Measurements from ENCODE around the gene TANGO2. TPM values are rescaled to one million over a fixed set of nuclear protein-coding genes. Genes with fewer than 3 reads are reported as not detected.

Gene TANGO2
- total RNA-seq, 1 experiment from 2014 or later: 21.5 TPM

DNA sequence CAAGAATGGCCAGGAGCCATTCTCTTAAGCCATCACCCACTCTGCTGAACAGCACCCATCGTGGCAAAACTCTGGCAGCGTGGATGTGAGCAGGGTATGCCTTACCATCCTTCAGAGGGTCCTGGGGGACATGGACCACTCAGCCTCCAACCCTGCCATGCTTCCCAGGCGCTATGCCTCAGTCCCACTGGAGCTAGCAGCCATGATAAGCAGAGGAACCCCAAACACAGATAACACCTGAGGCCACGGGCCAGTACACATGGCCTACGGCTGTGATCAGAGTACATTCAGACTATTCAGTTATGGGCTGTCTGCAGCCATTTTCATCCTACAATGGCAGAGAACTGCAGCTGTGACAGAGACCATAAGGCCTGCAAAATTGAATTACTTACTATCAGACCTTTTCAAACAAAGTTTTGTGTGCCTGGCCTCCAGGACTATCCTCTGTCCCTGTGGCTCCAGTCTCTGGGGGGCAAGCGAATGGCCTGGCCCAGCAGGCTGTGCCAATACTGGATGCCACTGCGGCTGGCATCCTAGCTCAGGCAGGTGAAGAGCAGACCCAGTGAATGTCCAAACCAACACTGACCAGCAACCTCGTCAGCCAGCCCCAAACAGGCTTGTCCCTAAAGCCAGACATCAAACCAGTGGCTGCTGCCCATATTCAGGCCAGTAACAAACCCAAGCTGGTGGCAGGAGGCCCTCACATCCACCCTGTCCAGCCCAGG is 11.2 kb upstream of the TANGO2 start:
- intact Hi-C loops (cut with micrococcal nuclease; ENCODE audit: unreplicated experiment): no loop called here
- Histone ChIP-seq H3K9me3 (ENCODE audit: low read depth, low read length, poor library complexity, severe bottlenecking) (peaks cover under 1% of the 10 kb centered on the region), H3K4me3 (ENCODE audit: low read depth, low read length, poor library complexity, severe bottlenecking) (no peak overlapping the region), H3K27ac (ENCODE audit: low read depth, low read length, poor library complexity, severe bottlenecking) (no peak overlapping the region), H3K36me3 (ENCODE audit: insufficient read depth, low read length, poor library complexity, severe bottlenecking) (no peaks in the 10 kb centered on the region), H3K27me3 (replicated peaks; ENCODE audit: insufficient read depth, low read depth, low read length, poor library complexity) (peaks cover under 1% of the 10 kb centered on the region), H3K4me1 (ENCODE audit: insufficient read depth, low read length, poor library complexity, severe bottlenecking) (no peaks in the 10 kb centered on the region)
- CTCF ChIA-PET: no interaction called here
- POLR2A ChIA-PET (ENCODE audit: low non-redundant PET): no interaction called here
- TF ChIP-seq, protein P1, sequence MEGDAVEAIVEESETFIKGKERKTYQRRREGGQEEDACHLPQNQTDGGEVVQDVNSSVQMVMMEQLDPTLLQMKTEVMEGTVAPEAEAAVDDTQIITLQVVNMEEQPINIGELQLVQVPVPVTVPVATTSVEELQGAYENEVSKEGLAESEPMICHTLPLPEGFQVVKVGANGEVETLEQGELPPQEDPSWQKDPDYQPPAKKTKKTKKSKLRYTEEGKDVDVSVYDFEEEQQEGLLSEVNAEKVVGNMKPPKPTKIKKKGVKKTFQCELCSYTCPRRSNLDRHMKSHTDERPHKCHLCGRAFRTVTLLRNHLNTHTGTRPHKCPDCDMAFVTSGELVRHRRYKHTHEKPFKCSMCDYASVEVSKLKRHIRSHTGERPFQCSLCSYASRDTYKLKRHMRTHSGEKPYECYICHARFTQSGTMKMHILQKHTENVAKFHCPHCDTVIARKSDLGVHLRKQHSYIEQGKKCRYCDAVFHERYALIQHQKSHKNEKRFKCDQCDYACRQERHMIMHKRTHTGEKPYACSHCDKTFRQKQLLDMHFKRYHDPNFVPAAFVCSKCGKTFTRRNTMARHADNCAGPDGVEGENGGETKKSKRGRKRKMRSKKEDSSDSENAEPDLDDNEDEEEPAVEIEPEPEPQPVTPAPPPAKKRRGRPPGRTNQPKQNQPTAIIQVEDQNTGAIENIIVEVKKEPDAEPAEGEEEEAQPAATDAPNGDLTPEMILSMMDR (conservative IDR thresholded peaks at IDR 0.05; ENCODE audit: low read depth, low read length): no peak
- TF ChIP-seq EZH2 (IDR thresholded peaks at IDR 0.05; ENCODE audit: borderline replicate concordance, low read depth, low read length, poor library complexity, severe bottlenecking): no peak
- DNase-seq (ENCODE audit: low spot score): no peak
- BruUV-seq (replicated peaks): no TSS peak

DNA sequence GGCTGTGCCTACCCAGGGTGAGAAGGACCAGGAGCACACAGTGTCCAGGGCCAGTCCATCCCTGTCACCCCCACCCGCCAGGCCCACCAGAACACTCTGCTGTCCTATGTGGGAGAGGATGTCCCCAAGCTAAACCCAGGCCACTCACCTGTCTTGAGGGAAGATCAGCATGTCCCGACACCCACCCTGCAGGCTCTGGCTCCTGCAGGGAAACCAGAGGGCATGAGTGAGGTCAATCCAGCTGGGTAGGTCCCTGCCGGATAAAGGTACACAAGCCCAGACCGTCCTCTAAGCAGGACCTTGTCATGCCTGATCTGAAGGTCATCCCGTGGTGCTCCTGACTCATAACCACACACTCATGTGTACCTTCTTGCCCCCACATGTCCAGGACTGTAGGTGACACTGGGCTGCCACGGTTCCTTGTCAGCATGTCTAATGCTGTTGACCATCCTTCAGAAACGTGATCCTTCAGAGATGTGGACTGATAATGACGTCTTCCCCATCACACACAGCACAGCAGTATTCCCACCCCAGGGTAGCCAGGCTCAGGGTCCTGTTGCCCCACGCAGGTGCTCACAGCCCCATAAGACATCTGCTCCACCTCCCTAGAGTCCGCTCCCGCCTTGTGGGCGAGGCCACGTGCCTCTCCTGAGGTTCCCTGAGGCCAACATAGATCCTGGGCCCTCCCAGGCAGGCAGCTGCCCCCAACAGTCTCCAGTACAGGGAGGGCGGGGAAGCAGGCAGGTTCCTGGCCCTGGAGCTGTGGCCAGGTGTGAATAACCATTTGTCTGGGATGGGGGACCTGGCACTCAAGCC is 10.4 kb upstream of the TANGO2 start:
- Histone ChIP-seq H3K4me1 (ENCODE audit: insufficient read depth, low read length, poor library complexity, severe bottlenecking) (no peaks in the 10 kb centered on the region), H3K27me3 (replicated peaks; ENCODE audit: insufficient read depth, low read depth, low read length, poor library complexity) (peaks cover 8% of the 10 kb centered on the region), H3K9me3 (ENCODE audit: low read depth, low read length, poor library complexity, severe bottlenecking) (no peaks in the 10 kb centered on the region), H3K36me3 (ENCODE audit: insufficient read depth, low read length, poor library complexity, severe bottlenecking) (no peaks in the 10 kb centered on the region), H3K27ac (ENCODE audit: low read depth, low read length, poor library complexity, severe bottlenecking) (no peak overlapping the region), H3K4me3 (ENCODE audit: low read depth, low read length, poor library complexity, severe bottlenecking) (no peak overlapping the region)
- ChIA-PET CTCF (no interaction called here), POLR2A (ENCODE audit: low non-redundant PET) (no interaction called here)
- intact Hi-C loops (cut with micrococcal nuclease; ENCODE audit: unreplicated experiment): no loop called here
- BruUV-seq (replicated peaks): no TSS peak
- DNase-seq (ENCODE audit: low spot score): no peak
- TF ChIP-seq, protein P1 (conservative IDR thresholded peaks at IDR 0.05; ENCODE audit: low read depth, low read length): no peak
- TF ChIP-seq EZH2 (IDR thresholded peaks at IDR 0.05; ENCODE audit: borderline replicate concordance, low read depth, low read length, poor library complexity, severe bottlenecking): no peak

DNA sequence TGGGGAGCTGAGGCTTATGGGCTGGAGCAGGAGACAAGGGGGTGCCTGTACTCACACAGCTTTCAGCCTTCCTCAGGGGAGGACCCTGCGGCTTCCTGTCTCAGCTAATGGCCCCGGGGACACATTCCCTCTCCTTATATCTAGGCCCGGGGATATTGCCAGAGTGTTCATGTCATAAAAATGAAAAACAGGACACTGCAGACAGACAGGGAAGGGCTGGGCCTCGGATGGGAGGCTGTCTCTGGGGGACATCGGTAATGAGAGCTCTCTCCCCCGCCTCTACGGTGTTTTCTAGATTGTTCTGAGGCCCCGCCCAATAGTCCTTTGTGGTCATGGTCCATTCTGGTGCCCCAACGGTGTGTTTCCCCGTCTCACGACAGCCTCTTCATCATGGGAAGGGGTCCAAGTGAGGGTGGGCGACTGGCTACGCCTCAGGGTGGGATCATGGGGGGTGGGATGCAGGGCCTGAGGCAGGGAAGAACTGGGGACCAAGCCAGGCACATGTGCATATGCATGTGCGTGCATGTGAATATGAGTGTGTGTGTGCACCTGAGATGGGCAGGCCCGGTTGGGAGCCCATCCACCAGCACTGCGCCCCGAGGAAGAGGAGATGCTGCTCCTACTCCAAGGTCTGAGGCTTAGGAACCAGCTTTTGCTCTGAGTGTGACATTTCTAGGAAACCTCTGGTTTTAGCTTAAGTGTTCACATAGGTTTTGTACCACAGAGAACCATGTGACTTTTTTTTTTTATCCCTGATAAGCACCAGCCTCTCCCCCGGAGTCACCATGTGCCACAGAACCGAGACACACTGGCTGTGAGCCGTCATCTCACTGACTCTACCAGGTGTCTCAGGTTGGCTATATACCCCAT is 9.6 kb upstream of the TANGO2 start:
- TF ChIP-seq EZH2 (IDR thresholded peaks at IDR 0.05; ENCODE audit: borderline replicate concordance, low read depth, low read length, poor library complexity, severe bottlenecking): no peak
- TF ChIP-seq, protein P1 (conservative IDR thresholded peaks at IDR 0.05; ENCODE audit: low read depth, low read length): no peak
- CTCF ChIA-PET: no interaction called here

More for the DNA sequence above, 9.6 kb upstream of the TANGO2 start:
- no peak for DNase-seq (ENCODE audit: low spot score)
- Histone ChIP-seq H3K4me1 (ENCODE audit: insufficient read depth, low read length, poor library complexity, severe bottlenecking) (no peaks in the 10 kb centered on the region), H3K4me3 (ENCODE audit: low read depth, low read length, poor library complexity, severe bottlenecking) (no peak overlapping the region), H3K9me3 (ENCODE audit: low read depth, low read length, poor library complexity, severe bottlenecking) (no peaks in the 10 kb centered on the region), H3K27ac (ENCODE audit: low read depth, low read length, poor library complexity, severe bottlenecking) (no peak overlapping the region), H3K36me3 (ENCODE audit: insufficient read depth, low read length, poor library complexity, severe bottlenecking) (no peaks in the 10 kb centered on the region), H3K27me3 (replicated peaks; ENCODE audit: insufficient read depth, low read depth, low read length, poor library complexity) (peaks cover 17% of the 10 kb centered on the region)
- POLR2A ChIA-PET (ENCODE audit: low non-redundant PET): no interaction called here
- no TSS peak for BruUV-seq (replicated peaks)
- intact Hi-C loops (cut with micrococcal nuclease; ENCODE audit: unreplicated experiment): no loop called here

All from A673 (cell line).